H7 (cell line): ENCODE results near the gene ADH1C. TPM values are rescaled to one million over a fixed set of nuclear protein-coding genes. Genes with fewer than 3 reads are reported as not detected.
"Not testable (repeated sequence)": the region's sequence is repeated elsewhere in the genome, so short reads cannot be mapped to it uniquely, and the experiment has no call there.

Source experiments
- DNase-seq: peaks from one replicate; pipeline ENCODE4 v3.0.0; 2012
- H3K27me3 ChIP-seq: 2 replicates; pipeline ENCODE4 v1.6.0; 2011; ENCODE audit warnings: mild to moderate bottlenecking, low read length; ENCODE audit not compliant: control insufficient read depth, insufficient read depth
- H3K36me3 ChIP-seq: replicated peaks from 2 replicates; pipeline ENCODE4 v1.5.1; 2011; ENCODE audit warnings: low read length; ENCODE audit not compliant: control insufficient read depth, insufficient read depth
- H3K4me3 ChIP-seq: 2 replicates; pipeline ENCODE4 v1.5.1; 2011; ENCODE audit warnings: low read depth, mild to moderate bottlenecking, control low read depth, low read length, moderate library complexity; ENCODE audit not compliant: insufficient read depth
- total RNA-seq: library from RNA; depleted of rRNA; stranded (reverse); fragments of >200 nt; shearing (Covaris generic); gene quantifications from 2 replicates; pipeline ENCODE4 v1.2.3, GENCODE V29; 2014; rRNA removed

ADH1C gene
- not detected in 2 replicates for total RNA-seq

DNA sequence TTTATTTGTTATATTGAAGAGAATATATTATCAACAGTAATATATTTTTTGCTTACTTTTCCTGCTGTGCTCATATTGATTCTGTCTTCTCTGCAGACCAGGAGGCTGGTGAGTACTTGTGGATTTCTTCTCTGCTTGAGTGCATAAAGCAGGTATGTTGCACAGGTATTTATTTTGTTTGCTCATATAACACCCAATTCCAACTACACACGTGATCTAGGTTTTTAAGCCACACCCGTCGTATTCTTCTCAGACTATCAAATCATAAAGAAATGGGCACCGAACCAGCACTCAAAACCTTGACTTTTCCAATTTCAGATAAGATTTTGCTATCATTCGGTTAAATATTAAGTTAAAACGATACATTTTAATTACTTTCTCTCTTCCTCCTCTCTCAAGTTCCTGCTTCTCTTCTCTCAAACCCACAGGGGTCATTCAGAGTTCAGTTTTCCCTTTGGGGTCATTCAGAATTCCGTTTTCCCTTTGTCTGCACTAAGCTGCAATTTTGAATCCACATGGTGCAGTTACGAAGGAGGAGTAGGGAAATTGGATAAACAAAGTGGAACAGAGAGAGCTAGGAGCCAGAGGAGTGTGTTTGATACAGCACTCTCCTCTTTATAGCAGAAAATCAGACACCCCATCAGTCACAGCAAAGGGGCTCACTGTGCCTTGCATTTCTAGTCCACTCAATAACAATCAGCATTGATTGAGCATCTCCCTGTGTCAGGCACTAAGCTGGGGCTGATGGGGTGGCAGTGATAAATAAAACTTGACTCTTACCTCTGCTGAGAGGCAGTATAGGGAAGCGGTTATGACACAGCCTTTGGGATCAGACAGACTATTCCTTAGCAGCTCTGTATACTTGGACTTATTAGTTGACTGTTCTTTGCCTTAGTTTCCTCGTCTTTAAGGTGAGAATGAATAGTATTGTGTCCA is at the start of gene ADH1C:
Gene ADH1C, minus strand, starts transcription at position 145 of the 936 bp plus-strand sequence. Its CDS starts 71 bp downstream, at position 74.
- H3K4me3 ChIP-seq, result no peak within 1 kb of the TSS
- no peak for DNase-seq
- no peaks in the 10 kb centered on the region for H3K36me3 ChIP-seq
- no peaks in the 10 kb centered on the region for H3K27me3 ChIP-seq

DNA sequence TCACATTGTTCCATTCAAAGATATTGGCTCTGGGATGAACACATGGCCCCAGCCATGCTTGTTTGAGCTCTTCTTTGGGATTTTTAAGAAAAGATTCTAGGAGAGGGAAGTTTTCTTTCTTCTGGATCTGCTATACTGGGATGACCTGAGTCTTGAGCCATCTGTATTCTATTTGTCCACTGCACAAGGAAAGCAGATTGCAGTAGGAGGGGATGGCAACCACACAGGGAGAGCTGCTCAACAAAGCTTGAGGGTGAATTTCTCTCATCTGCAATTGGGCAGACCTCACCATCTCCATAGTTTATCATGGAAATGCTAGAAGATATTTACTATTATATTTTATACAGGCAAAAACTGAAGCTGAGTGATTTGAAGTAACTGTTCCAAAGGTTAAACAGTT is 48.3 kb upstream of the ADH1C start:
- Histone ChIP-seq H3K36me3 (no peaks in the 10 kb centered on the region), H3K27me3 (no peaks in the 10 kb centered on the region), H3K4me3 (no peak overlapping the region)
- DNase-seq, result no peak

DNA sequence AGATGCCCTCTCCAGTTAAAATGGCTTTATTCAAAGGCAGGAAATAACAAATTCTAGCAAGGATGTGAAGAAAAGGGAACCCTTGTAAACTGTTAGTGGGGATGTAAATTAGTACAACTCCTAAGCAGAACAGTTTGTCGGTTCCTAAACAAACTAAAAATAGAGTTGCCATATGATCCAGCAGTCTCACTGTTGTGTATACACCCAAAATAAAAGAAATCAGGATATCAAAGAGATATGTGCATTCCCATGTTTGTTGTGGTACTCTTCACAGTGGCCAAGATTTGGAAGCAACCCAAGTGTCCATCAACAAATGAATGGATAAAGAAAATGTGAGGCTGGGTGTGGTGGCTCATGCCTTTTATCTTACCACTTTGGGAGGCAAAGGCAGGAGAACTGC is 46.5 kb upstream of the ADH1C start:
- no peaks in the 10 kb centered on the region for H3K36me3 ChIP-seq
- DNase-seq, result no peak
- H3K4me3 ChIP-seq, result no peak overlapping the region
- no peaks in the 10 kb centered on the region for H3K27me3 ChIP-seq

GRCh38 chr4:99395595-99396364 is 43.2 kb upstream of the ADH1C start:
- no peaks in the 10 kb centered on the region for H3K27me3 ChIP-seq
- DNase-seq, result no peak
- H3K4me3 ChIP-seq, result no peak overlapping the region
- H3K36me3 ChIP-seq, result no peaks in the 10 kb centered on the region

DNA sequence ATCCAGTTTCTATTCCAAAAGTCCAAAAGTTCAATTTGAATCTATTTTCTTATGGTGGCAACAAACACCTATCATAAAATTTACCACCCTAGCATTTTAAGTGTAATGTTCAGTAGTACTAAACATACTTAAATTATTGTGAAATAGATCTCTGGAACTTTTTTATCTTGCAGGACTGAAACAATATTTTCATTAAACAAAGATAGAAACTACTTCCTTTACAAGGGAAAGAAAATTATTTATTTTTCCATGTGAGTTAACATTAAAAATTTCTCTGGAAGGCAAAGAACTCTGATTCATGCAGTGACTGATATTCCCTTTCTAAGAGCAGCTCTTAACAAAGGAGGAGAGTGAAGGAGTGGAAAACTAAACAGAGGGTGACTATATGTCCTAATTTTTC is 42.4 kb upstream of the ADH1C start:
- no peak overlapping the region for H3K4me3 ChIP-seq
- H3K36me3 ChIP-seq, result no peaks in the 10 kb centered on the region
- H3K27me3 ChIP-seq, result no peaks in the 10 kb centered on the region
- no peak for DNase-seq

DNA sequence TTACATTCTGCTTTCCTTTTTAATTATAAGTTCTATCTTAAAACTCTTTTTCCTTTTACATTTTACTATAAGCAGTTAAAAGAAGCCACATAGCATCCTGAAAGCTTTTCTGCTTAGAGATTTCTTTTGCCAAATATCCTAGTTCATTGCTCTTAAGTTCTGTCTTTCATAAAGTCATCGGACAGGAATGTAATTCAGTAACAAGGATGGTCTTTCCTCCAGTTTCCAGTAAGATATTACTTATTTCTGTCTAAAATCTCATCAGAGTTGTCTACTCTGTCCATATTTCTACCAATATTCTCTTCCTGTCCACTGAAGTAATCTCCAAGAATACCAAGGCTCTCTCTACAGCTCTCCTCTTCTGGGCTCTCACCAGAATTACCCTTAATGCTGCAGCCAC is 37.5 kb upstream of the ADH1C start:
- Histone ChIP-seq H3K36me3 (no peaks in the 10 kb centered on the region), H3K4me3 (no peak overlapping the region), H3K27me3 (no peaks in the 10 kb centered on the region)
- no peak for DNase-seq

DNA sequence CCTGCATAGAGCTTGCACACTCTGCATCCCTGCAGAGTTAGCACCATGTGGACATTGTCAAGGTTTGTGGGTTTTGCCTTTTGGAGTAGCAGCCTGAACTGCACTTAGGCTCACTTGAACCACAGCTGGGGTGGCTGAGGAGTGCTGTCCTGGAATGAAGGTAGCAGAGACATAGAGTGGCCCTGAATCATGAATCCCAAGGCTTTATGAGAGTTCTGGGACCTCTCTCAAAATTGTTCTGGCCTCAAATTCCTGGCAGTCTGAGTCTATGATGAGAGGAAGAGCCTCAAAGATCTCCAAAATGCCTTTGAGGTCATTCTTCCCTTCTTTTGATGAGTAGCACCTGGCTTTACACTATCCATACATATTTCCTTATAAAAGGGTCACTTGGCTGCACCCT is 37.1 kb upstream of the ADH1C start:
- Histone ChIP-seq H3K36me3 (no peaks in the 10 kb centered on the region), H3K27me3 (no peaks in the 10 kb centered on the region), H3K4me3 (no peak overlapping the region)
- DNase-seq, result no peak

- no peak for DNase-seq
- Histone ChIP-seq H3K27me3 (no peaks in the 10 kb centered on the region), H3K36me3 (no peaks in the 10 kb centered on the region), H3K4me3 (no peak overlapping the region)
Observed at GRCh38 chr4:99383833-99384392, 31.4 kb upstream of the ADH1C start.

- H3K4me3 ChIP-seq, result no peak overlapping the region
- H3K27me3 ChIP-seq, result no peaks in the 10 kb centered on the region
- no peaks in the 10 kb centered on the region for H3K36me3 ChIP-seq
- no peak for DNase-seq
Observed at GRCh38 chr4:99383399-99383798, 30.9 kb upstream of the ADH1C start.

DNA sequence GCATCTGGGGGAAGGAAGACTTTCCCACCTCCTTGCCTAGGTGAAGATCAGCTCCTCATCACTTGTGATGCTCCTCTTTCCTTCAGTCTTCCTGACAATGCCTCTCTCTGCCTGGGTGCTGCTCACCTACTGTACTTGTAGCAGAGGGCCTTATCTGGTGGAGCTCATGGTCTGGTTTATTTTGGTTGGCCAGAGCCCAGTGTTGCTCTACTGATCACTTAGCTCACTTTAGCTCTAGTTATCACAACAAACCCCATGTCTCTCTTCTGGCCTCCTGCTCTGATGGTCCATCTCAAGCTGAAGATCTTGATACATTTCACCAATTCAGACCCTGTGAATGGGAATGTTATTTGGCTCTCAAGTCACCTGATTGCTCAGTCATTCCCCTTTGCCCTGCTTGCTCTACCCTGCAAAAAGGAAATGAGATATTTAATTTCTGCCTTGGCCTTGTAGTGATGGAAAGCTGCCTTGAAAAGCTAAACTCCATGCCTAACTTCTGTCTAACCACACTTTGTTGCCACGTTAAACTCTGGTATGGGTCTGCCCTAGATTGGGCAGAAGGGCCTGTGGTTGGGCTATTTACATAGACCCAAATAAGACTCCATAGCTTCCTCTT is 30.3 kb upstream of the ADH1C start:
- Histone ChIP-seq H3K4me3 (no peak overlapping the region), H3K27me3 (no peaks in the 10 kb centered on the region), H3K36me3 (no peaks in the 10 kb centered on the region)
- DNase-seq, result no peak

DNA sequence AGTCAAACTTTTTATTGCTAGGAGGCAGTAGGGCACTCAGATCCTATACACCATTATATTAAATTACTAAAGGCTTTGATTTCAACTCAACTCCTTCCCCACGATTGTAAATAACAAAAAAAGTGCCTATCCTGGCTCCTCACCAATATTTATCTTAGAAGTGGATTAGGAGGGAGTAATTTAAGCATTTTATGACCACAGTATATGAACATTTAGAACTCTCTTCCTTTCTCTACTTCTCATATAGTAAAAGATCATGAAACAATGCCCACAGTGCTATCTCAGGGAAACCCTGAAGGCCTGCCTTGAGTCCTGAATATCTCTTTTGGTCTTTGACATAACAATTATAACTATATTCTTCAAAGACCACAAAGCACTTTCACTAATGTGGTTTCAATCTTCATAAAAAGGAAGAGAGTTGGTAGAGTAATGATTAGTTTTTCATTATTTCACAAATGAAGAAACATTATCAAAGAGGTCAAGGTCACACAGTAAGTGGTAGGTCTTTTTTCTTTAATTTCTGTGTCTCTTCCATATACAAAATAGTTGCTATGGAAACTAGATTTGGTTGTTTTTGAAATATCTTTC is 29.1 kb upstream of the ADH1C start:
- no peaks in the 10 kb centered on the region for H3K27me3 ChIP-seq
- no peak overlapping the region for H3K4me3 ChIP-seq
- DNase-seq, result no peak
- H3K36me3 ChIP-seq, result no peaks in the 10 kb centered on the region

GRCh38 chr4:99379571-99379970 is 27.0 kb upstream of the ADH1C start:
- no peak for DNase-seq
- H3K4me3 ChIP-seq, result no peak overlapping the region
- no peaks in the 10 kb centered on the region for H3K27me3 ChIP-seq
- no peaks in the 10 kb centered on the region for H3K36me3 ChIP-seq

- no peak for DNase-seq
Observed at GRCh38 chr4:99378876-99379275, 26.3 kb upstream of the ADH1C start.

GRCh38 chr4:99377341-99377740 is 24.8 kb upstream of the ADH1C start:
- H3K27me3 ChIP-seq, DNase-seq, H3K4me3 ChIP-seq, H3K36me3 ChIP-seq: not testable (repeated sequence)

More at GRCh38 chr4:99378876-99379275, 26.3 kb upstream of the ADH1C start:
- Histone ChIP-seq H3K4me3 (no peak overlapping the region), H3K27me3 (no peaks in the 10 kb centered on the region), H3K36me3 (no peaks in the 10 kb centered on the region)
